HepG2 (cell line): ENCODE results near the gene EWSR1. TPM values are rescaled to one million over a fixed set of nuclear protein-coding genes. Genes with fewer than 3 reads are reported as not detected.
A peak's percentile ranks its signal among the peaks of the same experiment; 100 is the strongest.

Source experiments
- ATAC-seq: fragments of 200-7000 bp; cut with Tn5 transposase; 3 replicates; pipeline ENCODE4 v1.9.1; 2020; ENCODE audit warnings: mild to moderate bottlenecking, moderate library complexity
- BruUV-seq: library from RNA; stranded (reverse); fragments of 400-500 nt; replicated peaks from 2 replicates; lab custom pipeline; 2021; lab: Mats Ljungman, UMichigan
- CTCF ChIA-PET: fragments of 300-600 bp; formaldehyde crosslinking; extraction: SDS; loops from one replicate; lab custom pipeline; 2021; ENCODE audit warnings: low total read pairs, inconsistent platforms, low intra/inter-chr PET ratio; lab: Yijun Ruan, JAX
- POLR2A ChIA-PET: fragments of 350-600 bp; sonication (Branson Sonifier 250); formaldehyde crosslinking; loops from one replicate; lab custom pipeline; 2020; ENCODE audit warnings: antibody characterized with exemption, inconsistent platforms; lab: Yijun Ruan, JAX
- DNase-seq: peaks from one replicate; pipeline ENCODE4 v3.0.0-alpha.2; 2015; ENCODE audit warnings: low spot score
- FAIRE-seq: peaks from 3 replicates; lab custom pipeline; 2011; peaks lifted over from hg19 to GRCh38; lab: Jason Lieb, UNC
- H2AFZ ChIP-seq: one replicate; pipeline ENCODE4 v1.6.1; 2011; ENCODE audit warnings: low read length, inconsistent platforms
- H3K27ac ChIP-seq: fragments of 300-600 bp; 3 replicates; pipeline ENCODE4 v1.8.0; 2011; ENCODE audit warnings: mixed run types, mild to moderate bottlenecking, mixed read lengths, low read length, inconsistent platforms; ENCODE audit not compliant: insufficient read depth; ENCODE audit errors: extremely low read length
- H3K27me3 ChIP-seq, 2 experiments: fragments of 200-600 bp in 1 of 2; 2 replicates in 1 of 2; 3 replicates in 1 of 2; pipeline versions ENCODE4 v1.6.0 to v1.8.0; 2011; ENCODE audit warnings: low read length in 2 of 2, mild to moderate bottlenecking in 2 of 2, moderate library complexity in 2 of 2, inconsistent platforms in 1 of 2; ENCODE audit not compliant: insufficient read depth in 2 of 2, control insufficient read depth in 1 of 2
- H3K36me3 ChIP-seq, 2 experiments: fragments of 200-600 bp in 1 of 2; replicated peaks in 1 of 2; 2 replicates in 1 of 2; 3 replicates in 1 of 2; pipeline versions ENCODE4 v1.5.1 to v1.8.0; 2011; ENCODE audit warnings: low read length in 2 of 2, inconsistent platforms in 1 of 2; ENCODE audit not compliant: insufficient read depth in 2 of 2, control insufficient read depth in 1 of 2
- H3K4me1 ChIP-seq: 2 replicates; pipeline ENCODE4 v1.5.1; 2012; ENCODE audit warnings: low read length, inconsistent platforms; ENCODE audit not compliant: insufficient read depth
- H3K4me2 ChIP-seq: 2 replicates; pipeline ENCODE4 v1.6.0; 2011; ENCODE audit warnings: low read depth, low read length, inconsistent platforms
- H3K4me3 ChIP-seq, 3 experiments: fragments of 200-600 bp in 1 of 3; sonication (generic), shearing (Covaris generic) in 1 of 3; replicated peaks in 1 of 3; 2 replicates each; pipeline ENCODE4 v1.5.1; 2011 to 2016; ENCODE audit warnings: low read length in 3 of 3, inconsistent platforms in 2 of 3, low read depth in 2 of 3, mild to moderate bottlenecking in 2 of 3, control low read depth in 1 of 3, mixed read lengths in 1 of 3; ENCODE audit not compliant: insufficient read depth in 1 of 3
- H3K79me2 ChIP-seq: one replicate; pipeline ENCODE4 v1.6.1; 2011; ENCODE audit warnings: low read length, inconsistent platforms; ENCODE audit not compliant: insufficient read depth
- H3K9ac ChIP-seq: 2 replicates; pipeline ENCODE4 v1.6.0; 2011; ENCODE audit warnings: mild to moderate bottlenecking, low read depth, low read length, inconsistent platforms; ENCODE audit not compliant: insufficient read depth
- H3K9me3 ChIP-seq: 2 replicates; pipeline ENCODE4 v1.5.1; 2012; ENCODE audit warnings: mild to moderate bottlenecking, low read length
- H4K20me1 ChIP-seq: 2 replicates; pipeline ENCODE4 v1.6.0; 2011; ENCODE audit warnings: inconsistent platforms, mild to moderate bottlenecking, low read length, moderate library complexity; ENCODE audit not compliant: insufficient read depth
- AGO2 ChIP-seq: fragments of 200-400 bp; formaldehyde crosslinking; optimal IDR thresholded peaks from 2 replicates; pipeline ENCODE3; 2017; ENCODE audit warnings: mild to moderate bottlenecking, low read depth, low read length, moderate library complexity
- CERS6 ChIP-seq: sonication (generic); formaldehyde crosslinking; IDR thresholded peaks from 2 replicates; pipeline ENCODE4 v1.5.0; 2020; ENCODE audit warnings: missing genetic modification reagents
- EP300 ChIP-seq, 3 experiments: sonication (generic) in 1 of 3; formaldehyde crosslinking in 1 of 3; IDR thresholded peaks; 2 replicates each; pipeline versions ENCODE4 v1.5.1 to v1.6.1; 2011 to 2020; ENCODE audit warnings: low read depth in 2 of 3, low read length in 2 of 3, borderline replicate concordance in 1 of 3, improper control_type of control experiment in 1 of 3, mild to moderate bottlenecking in 1 of 3, missing genetic modification reagents in 1 of 3, moderate library complexity in 1 of 3
- POLR2A ChIP-seq, 2 experiments: IDR thresholded peaks; 2 replicates each; pipeline ENCODE4 v1.6.1; 2011; ENCODE audit warnings: low read depth in 2 of 2, low read length in 2 of 2, mild to moderate bottlenecking in 1 of 2, moderate library complexity in 1 of 2; ENCODE audit not compliant: insufficient read depth in 1 of 2
- POLR2AphosphoS2 ChIP-seq: IDR thresholded peaks from 2 replicates; pipeline ENCODE4 v1.6.1; 2011; ENCODE audit warnings: low read depth, low read length, improper control_type of control experiment
- POLR2AphosphoS5 ChIP-seq: IDR thresholded peaks from 2 replicates; pipeline ENCODE4 v1.6.1; 2012; ENCODE audit warnings: low read depth, low read length
- RBFOX2 ChIP-seq: fragments of 200-400 bp; formaldehyde crosslinking; IDR thresholded peaks from 2 replicates; pipeline ENCODE4 v1.6.1; 2017; ENCODE audit warnings: low read depth, mild to moderate bottlenecking, low read length
- SRSF4 ChIP-seq: fragments of 200-400 bp; formaldehyde crosslinking; IDR thresholded peaks from one replicate; pipeline ENCODE4 v1.6.1; 2018; ENCODE audit warnings: mild to moderate bottlenecking, low read depth, low read length, moderate library complexity; ENCODE audit not compliant: poor library complexity, severe bottlenecking
- ZFP1 ChIP-seq: IDR thresholded peaks from 2 replicates; pipeline ENCODE4 v1.6.1; 2016
- ZFP41 ChIP-seq: sonication (generic); formaldehyde crosslinking; IDR thresholded peaks from 2 replicates; pipeline ENCODE4 v1.4.0; 2020; ENCODE audit warnings: mild to moderate bottlenecking, missing genetic modification reagents, borderline replicate concordance
- ZMAT5 ChIP-seq: sonication (generic); formaldehyde crosslinking; IDR thresholded peaks from 2 replicates; pipeline ENCODE4 v1.5.0; 2020; ENCODE audit warnings: mild to moderate bottlenecking, low read depth, missing genetic modification reagents, borderline replicate concordance
- ZNF264 ChIP-seq: sonication (generic); formaldehyde crosslinking; IDR thresholded peaks from 2 replicates; pipeline ENCODE4 v1.4.0; 2020; ENCODE audit warnings: missing genetic modification reagents
- WGBS: methylation state at CpG from one replicate; pipeline ENCODE4 v1.1.6; 2017; ENCODE audit warnings: low lambda C conversion rate; 5-methylcytosine and 5-hydroxymethylcytosine counted together
- in situ Hi-C: cut with HindIII; loops from 2 replicates; pipeline ENCODE4 v1.10.0; 2017; ENCODE audit warnings: low pct_unique_long_range_greater_than_20kb; ENCODE audit not compliant: extremely low pct_ligation_motif_present
- intact Hi-C: fragments of 100-400 bp; cut with micrococcal nuclease; formaldehyde crosslinking; loops from one replicate; pipeline ENCODE4 v1.10.0; 2022; ENCODE audit not compliant: unreplicated experiment
- polyA plus RNA-seq, 8 experiments: library from polyadenylated mRNA; depleted of rRNA in 3 of 8; stranded (reverse) in 7 of 8; unstranded in 1 of 8; fragments of >200 nt; fragmentation: Illumina TruSeq in 4 of 8; extraction: Trizol in 4 of 8; gene quantifications; 2 replicates each; pipeline versions ENCODE4 v1.2.1 to v1.2.3, GENCODE V29; 2011 to 2016; ENCODE audit warnings: low read depth in 4 of 8, missing spikeins in 1 of 8, mixed read lengths in 1 of 8; ENCODE audit not compliant: insufficient read depth in 1 of 8
- total RNA-seq, 5 experiments: library from RNA; depleted of rRNA; stranded (reverse); fragments of >200 nt; fragmentation: Illumina TruSeq; extraction: Trizol; gene quantifications; 2 replicates each; pipeline ENCODE4 v1.2.3, GENCODE V29; 2016; ENCODE audit warnings: low read depth in 1 of 5

EWSR1 gene
- total and polyA plus RNA-seq, 2 of the 13 experiments (the other 11 are each of a cell fraction or from before 2014, with no cell fraction given) = 211 to 326 TPM

GRCh38 chr22:29299136-29299900 lies 31.2 kb downstream of the EWSR1 start:
- ATAC-seq = no peak
- 95% methylated on average over 19 of the region's 19 CpGs for WGBS

GRCh38 chr22:29300467-29300806 lies 32.4 kb downstream of the EWSR1 start:
- Histone ChIP-seq H3K27ac (no peak overlapping the region), H4K20me1 (0 out of 2 replicates have a peak, but pooled peaks cover 9% of the 10 kb centered on the region), H3K9ac (no peak overlapping the region), H3K36me3 (peaks cover 28 to 42% of the 10 kb centered on the region in 2 experiments), H3K4me3 (no peak overlapping the region), H2AFZ (no peak overlapping the region), H3K79me2 (no peaks in the 10 kb centered on the region), H3K27me3 (no peaks in the 10 kb centered on the region), H3K4me1 (peaks cover 22% of the 10 kb centered on the region), H3K4me2 (no peak overlapping the region), H3K9me3 (no peaks in the 10 kb centered on the region)
- in situ Hi-C loops = no loop called here
- WGBS = 94% methylated on average over 4 of the region's 4 CpGs
- ATAC-seq = no peak
- DNase-seq = no peak
- ChIA-PET POLR2A (no interaction called here), CTCF (no interaction called here)
- BruUV-seq = no TSS peak
- TF ChIP-seq POLR2AphosphoS2 (peak; percentile 92), RBFOX2 (0 out of 2 replicates have a peak, but pooled peaks have one; percentile 31), CERS6 (CRISPR knock-in tag) (no peak), ZFP41 (CRISPR knock-in tag) (no peak), EP300 (IDR thresholded peaks at IDR 0.05; ENCODE audit: low read depth in 2 of 2, low read length in 2 of 2) (no peak), EP300 (CRISPR knock-in tag; IDR thresholded peaks at IDR 0.05; ENCODE audit: borderline replicate concordance) (0 out of 2 replicates have a peak, but pooled peaks have one; percentile 18), POLR2A (IDR thresholded peaks at IDR 0.05; ENCODE audit: insufficient read depth in 1 of 2, low read depth in 2 of 2, low read length in 2 of 2) (peak in 1 of 2 experiments; percentile 32; a peak in 1 of 4 replicates), SRSF4 (no peak), ZNF264 (no peak), ZFP1 (CRISPR knock-in tag) (no peak)
- intact Hi-C loops = no loop called here
- no peak for FAIRE-seq

More at GRCh38 chr22:29299136-29299900, 31.2 kb downstream of the EWSR1 start:
- Histone ChIP-seq H3K36me3 (peaks cover 28 to 53% of the 10 kb centered on the region in 2 experiments), H3K9ac (no peak overlapping the region), H3K27ac (no peak overlapping the region), H3K4me2 (no peak overlapping the region), H3K27me3 (no peaks in the 10 kb centered on the region), H3K4me3 (no peak overlapping the region), H3K4me1 (peaks cover 18% of the 10 kb centered on the region), H2AFZ (no peak overlapping the region), H3K79me2 (no peaks in the 10 kb centered on the region), H3K9me3 (no peaks in the 10 kb centered on the region), H4K20me1 (0 out of 2 replicates have a peak, but pooled peaks cover 9% of the 10 kb centered on the region)
- CTCF ChIA-PET = no interaction called here
- TF ChIP-seq ZMAT5 (CRISPR knock-in tag) (no peak), POLR2AphosphoS5 (peak; percentile 13; the same call in 1 of the 2 replicates), AGO2 (peak; percentile 84)
- FAIRE-seq (no peak), DNase-seq (no peak)
- TSS peak; percentile 63 for BruUV-seq
- POLR2A ChIA-PET = no interaction called here
- intact Hi-C loops (no loop called here), in situ Hi-C loops (no loop called here)
